ENCODE results near the gene P2RX5. TPM values are rescaled to one million over a fixed set of nuclear protein-coding genes. Genes with fewer than 3 reads are reported as not detected.
"Not testable (repeated sequence)": the region's sequence is repeated elsewhere in the genome, so short reads cannot be mapped to it uniquely, and the experiment has no call there.

The P2RX5 gene
- total RNA-seq, 2 donors from 2014 or later: 0.93 to 2.0 TPM

DNA sequence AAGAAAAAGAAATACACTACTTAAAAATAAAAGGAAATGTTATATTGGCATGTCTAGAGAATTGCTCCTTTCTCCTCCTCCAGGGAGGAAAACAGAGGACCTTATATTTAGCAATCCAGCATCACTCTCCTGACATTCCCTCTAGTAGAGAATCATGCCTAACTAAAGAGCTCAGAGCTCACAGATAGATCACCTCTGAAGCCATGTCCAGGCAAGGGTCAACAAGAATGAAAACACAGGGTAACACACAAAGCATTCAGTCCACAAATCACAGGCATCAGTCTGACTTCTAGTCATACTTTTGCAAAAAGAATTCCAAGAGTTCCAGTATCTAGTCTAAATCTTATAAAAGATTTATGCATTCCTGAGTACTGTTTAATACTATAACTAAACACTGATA, 23.3 kb upstream of the P2RX5 start:
- DNase-seq (ENCODE audit: low spot score): no peak
- intact Hi-C loops (cut with DNase I): no loop called here

- DNase-seq (ENCODE audit: low spot score): no peak
- intact Hi-C loops (cut with DNase I): no loop called here
These were observed 22.2 kb upstream of the P2RX5 start for GRCh38 chr17:3718201-3718600.

- DNase-seq (ENCODE audit: low spot score): no peak
- intact Hi-C loops (cut with DNase I): no loop called here
These were observed 19.3 kb upstream of the P2RX5 start for GRCh38 chr17:3715296-3715695.

DNA sequence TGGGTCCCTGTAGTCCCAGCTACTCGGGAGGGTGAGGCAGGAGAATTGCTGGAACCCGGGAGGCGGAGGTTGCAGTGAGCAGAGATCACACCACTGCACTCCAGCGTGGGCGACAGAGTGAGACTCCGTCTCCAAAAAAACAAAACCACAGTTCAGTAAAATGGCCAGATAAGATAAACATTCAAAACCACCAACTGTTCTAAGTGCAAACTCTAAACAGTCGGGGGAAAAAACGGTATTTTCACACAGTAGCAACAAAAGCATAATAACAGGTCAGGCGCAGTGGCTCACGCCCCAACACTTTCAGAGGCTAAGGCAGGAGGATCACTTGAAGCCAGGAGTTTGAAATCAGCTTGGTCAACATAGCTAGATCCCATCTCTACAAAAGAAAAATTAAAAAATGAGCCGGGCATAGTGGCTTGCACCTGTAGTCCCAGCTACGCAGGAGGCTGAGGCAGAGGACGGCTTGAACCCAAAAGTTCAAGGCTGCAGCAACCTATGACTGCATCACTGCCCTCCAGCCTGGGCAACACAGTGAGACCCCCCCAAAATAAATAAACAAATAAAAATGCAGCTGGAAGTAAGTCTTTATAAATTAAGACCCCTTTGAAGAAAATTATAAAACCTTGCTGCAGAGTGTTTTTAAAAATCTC, 17.0 kb upstream of the P2RX5 start:
- intact Hi-C loops (cut with DNase I): no loop called here
- DNase-seq (ENCODE audit: low spot score): no peak

- no peak for DNase-seq (ENCODE audit: low spot score)
- intact Hi-C loops (cut with DNase I): no loop called here
These were observed 15.0 kb upstream of the P2RX5 start for GRCh38 chr17:3710951-3711383.

- intact Hi-C loops (cut with DNase I): no loop called here
- DNase-seq (ENCODE audit: low spot score): no peak
These were observed 12.4 kb upstream of the P2RX5 start for GRCh38 chr17:3708366-3708765.

DNA sequence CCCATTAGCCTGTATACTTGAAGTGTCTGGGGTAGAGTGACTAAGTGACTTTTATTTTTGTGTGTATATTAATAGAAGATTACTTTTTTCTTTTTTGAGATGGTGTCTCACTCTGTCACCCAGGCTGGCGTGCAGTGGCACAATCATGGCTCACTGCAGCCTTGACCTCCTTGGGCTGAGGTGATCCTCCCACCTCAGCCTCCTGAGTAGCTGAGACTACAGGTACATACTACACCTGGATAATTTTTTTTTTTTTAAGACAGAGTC, 9.7 kb upstream of the P2RX5 start:
- intact Hi-C loops (cut with DNase I); DNase-seq (ENCODE audit: low spot score): not testable (repeated sequence)

DNA sequence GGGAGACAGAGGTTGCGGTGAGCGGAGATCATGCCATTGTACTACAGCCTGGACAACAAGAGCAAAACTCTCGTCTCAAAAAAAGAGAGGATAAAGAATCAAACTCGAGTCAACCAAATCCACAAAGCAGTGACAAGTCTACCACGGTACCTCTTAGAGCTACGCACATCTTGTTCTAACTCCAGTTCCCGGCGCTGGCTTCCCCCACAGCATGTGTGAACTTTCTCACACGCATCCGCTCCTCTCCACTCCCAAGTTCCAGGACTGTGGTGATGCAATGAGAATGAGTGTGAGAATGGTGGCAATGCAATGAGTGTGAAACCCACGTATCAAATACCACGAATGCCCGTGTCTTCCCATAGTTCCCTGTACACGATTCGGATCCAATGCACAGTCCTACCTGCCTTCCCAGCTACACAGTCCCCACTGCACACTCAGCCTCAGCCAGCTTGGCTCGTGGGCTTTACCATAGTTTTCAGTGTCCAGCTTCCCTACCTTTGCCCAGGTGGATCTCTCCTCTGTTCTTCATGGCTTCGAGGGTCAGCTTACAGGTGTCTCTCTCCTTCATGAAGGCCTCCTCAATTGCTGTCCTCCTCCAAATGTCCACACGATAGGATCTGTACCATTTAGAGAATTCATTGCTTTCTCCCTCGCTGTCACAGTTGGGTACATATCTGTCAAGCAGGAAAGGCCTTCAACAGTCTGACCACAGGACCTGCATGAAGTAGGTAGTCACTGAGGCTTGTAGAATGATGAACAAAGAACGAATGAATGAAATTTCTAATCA, 9.2 kb upstream of the P2RX5 start:
- intact Hi-C loops (cut with DNase I): no loop called here
- DNase-seq (ENCODE audit: low spot score): no peak

DNA sequence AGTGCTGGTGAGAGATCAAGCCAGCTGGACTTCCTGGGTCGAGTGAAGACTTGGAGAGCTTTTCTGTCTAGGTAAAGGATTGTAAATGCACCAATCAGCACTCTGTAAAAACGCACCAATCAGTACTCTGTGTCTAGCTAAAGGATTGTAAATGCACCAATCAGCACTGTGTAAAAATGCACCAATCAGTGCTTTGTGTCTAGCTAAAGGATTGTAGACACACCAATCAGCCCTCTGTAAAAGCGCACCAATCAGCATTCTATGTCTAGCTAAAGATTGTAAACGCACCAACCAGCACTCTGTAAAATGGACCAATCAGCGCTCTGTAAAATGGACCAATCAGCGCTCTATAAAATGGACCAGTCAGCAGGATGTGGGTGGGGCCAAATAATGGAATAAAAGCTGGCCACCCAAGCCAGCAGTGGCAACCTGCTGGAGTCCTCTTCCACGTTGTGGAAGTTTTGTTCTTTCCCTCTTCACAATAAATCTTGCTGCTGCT, 6.1 kb upstream of the P2RX5 start:
- DNase-seq (ENCODE audit: low spot score); intact Hi-C loops (cut with DNase I): not testable (repeated sequence)

- DNase-seq (ENCODE audit: low spot score): no peak
- intact Hi-C loops (cut with DNase I): no loop called here
These were observed 4.0 kb upstream of the P2RX5 start for GRCh38 chr17:3699951-3700350.

GRCh38 chr17:3698139-3698538, 2.2 kb upstream of the P2RX5 start:
- no peak for DNase-seq (ENCODE audit: low spot score)
- intact Hi-C loops (cut with DNase I): no loop called here

DNA sequence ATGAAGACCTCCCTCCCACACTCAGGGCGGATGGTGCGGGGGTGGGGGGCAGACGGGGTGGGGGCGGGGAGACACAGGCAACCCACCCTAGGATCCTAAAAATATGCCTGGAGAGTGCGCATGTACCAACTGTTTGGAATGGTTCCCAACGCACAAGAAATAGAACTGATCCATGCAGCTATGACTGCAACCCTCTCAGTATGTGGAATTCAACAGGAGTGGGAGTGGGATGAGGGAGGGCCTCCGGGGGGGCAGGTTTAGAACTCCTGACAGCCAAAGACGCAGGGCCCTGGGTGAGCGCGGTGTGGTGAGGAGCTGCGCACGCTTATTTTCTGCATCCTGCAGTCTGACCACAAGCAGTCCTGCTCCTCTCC, 1.1 kb upstream of the P2RX5 start:
- intact Hi-C loops (cut with DNase I): no loop called here
- no peak for DNase-seq (ENCODE audit: low spot score)

GRCh38 chr17:3695129-3695722, 729 bp downstream of the P2RX5 start:
- intact Hi-C loops (cut with DNase I): no loop called here

GRCh38 chr17:3693829-3694231, 2.1 kb downstream of the P2RX5 start:
- intact Hi-C loops (cut with DNase I): no loop called here
- no peak for DNase-seq (ENCODE audit: low spot score)

More at GRCh38 chr17:3695129-3695722, 729 bp downstream of the P2RX5 start:
- no peak for DNase-seq (ENCODE audit: low spot score)

DNA sequence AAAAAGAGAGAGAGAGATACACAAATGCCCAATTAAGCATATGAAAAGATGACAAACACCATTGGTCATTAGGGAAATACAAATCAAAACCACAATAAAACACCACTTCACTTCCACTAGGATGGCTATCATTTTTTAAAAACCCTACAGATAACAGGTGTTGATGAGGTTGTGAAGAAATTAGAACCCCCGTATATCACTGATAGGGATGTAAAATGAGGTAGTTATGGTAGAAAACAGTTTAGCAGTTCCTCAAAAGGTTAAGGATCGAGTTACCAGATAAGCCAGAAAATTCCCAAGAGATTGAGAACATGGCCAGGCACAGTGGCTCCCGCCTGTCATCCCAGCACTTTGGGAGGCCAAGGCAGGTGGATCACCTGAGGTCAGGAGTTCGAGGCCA, 2.8 kb downstream of the P2RX5 start:
- no peak for DNase-seq (ENCODE audit: low spot score)

GRCh38 chr17:3692346-3692745, 3.6 kb downstream of the P2RX5 start:
- DNase-seq (ENCODE audit: low spot score): no peak
- intact Hi-C loops (cut with DNase I): no loop called here

More for the DNA sequence above, 2.8 kb downstream of the P2RX5 start:
- intact Hi-C loops (cut with DNase I): no loop called here

- intact Hi-C loops (cut with DNase I): no loop called here
- no peak for DNase-seq (ENCODE audit: low spot score)
These were observed 4.3 kb downstream of the P2RX5 start for GRCh38 chr17:3691617-3692067.

GRCh38 chr17:3690094-3690715, 5.8 kb downstream of the P2RX5 start:
- intact Hi-C loops (cut with DNase I): no loop called here
- no peak for DNase-seq (ENCODE audit: low spot score)

- no peak for DNase-seq (ENCODE audit: low spot score)
- intact Hi-C loops (cut with DNase I): no loop called here
These were observed 6.5 kb downstream of the P2RX5 start for GRCh38 chr17:3689262-3690093.

Measured in posterior vena cava (tissue), 2 donors.